ENCODE data around the gene NR6A1. TPM values are rescaled to one million over a fixed set of nuclear protein-coding genes. Genes with fewer than 3 reads are reported as not detected.

Gene NR6A1
- total and polyA plus RNA-seq, 10 donors = 0.14 to 3.7 (median 1.9) TPM

GRCh38 chr9:124562328-124562727 lies 208.8 kb downstream of the NR6A1 start:
- Histone ChIP-seq H3K9me3 (no peaks in the 10 kb centered on the region), H3K36me3 (no peaks in the 10 kb centered on the region), H3K4me1 (no peaks in the 10 kb centered on the region), H3K27ac (no peak overlapping the region), H3K27me3 (replicated peaks in 1 of 7) (no peaks in the 10 kb centered on the region), H3K4me3 (no peak overlapping the region)
- TF ChIP-seq POLR2A (IDR thresholded peaks at IDR 0.05) (no peak), CTCF (IDR thresholded peaks at IDR 0.05 in 8 of 11, conservative IDR thresholded peaks at IDR 0.05 in 3 of 11) (no peak), POLR2AphosphoS5 (IDR thresholded peaks at IDR 0.05) (no peak)
- intact Hi-C loops (cut with DNase I; ENCODE audit: low total_unique reads) = no loop called here
- DNase-seq = no peak
- 74 to 85% (median 82%) methylated on average over 6 of the region's 6 CpGs for WGBS, 5 donors

GRCh38 chr9:124559871-124560270 lies 211.2 kb downstream of the NR6A1 start:
- 68 to 87% (median 82%) methylated on average over 2 of the region's 2 CpGs for WGBS, 5 donors
- Histone ChIP-seq H3K27ac (no peak overlapping the region), H3K4me1 (no peaks in the 10 kb centered on the region), H3K9me3 (no peaks in the 10 kb centered on the region), H3K27me3 (replicated peaks in 1 of 7) (no peaks in the 10 kb centered on the region), H3K4me3 (no peak overlapping the region), H3K36me3 (no peaks in the 10 kb centered on the region)
- TF ChIP-seq POLR2A (IDR thresholded peaks at IDR 0.05) = no peak
- no peak for TF ChIP-seq CTCF (IDR thresholded peaks at IDR 0.05 in 8 of 11, conservative IDR thresholded peaks at IDR 0.05 in 3 of 11)
- no peak for TF ChIP-seq POLR2AphosphoS5 (IDR thresholded peaks at IDR 0.05)
- intact Hi-C loops (cut with DNase I; ENCODE audit: low total_unique reads) = no loop called here
- DNase-seq = no peak

- TF ChIP-seq POLR2AphosphoS5 (IDR thresholded peaks at IDR 0.05) (no peak), POLR2A (IDR thresholded peaks at IDR 0.05) (no peak), CTCF (IDR thresholded peaks at IDR 0.05 in 8 of 11, conservative IDR thresholded peaks at IDR 0.05 in 3 of 11) (no peak)
- WGBS, 5 donors = 73 to 83% (median 80%) methylated on average over 4 of the region's 4 CpGs
- H3K4me3 ChIP-seq = no peak overlapping the region
- no peaks in the 10 kb centered on the region for H3K4me1 ChIP-seq
- H3K9me3 ChIP-seq = no peaks in the 10 kb centered on the region
- H3K36me3 ChIP-seq = no peaks in the 10 kb centered on the region
- no peak overlapping the region for H3K27ac ChIP-seq
- no peak for DNase-seq
- no peaks in the 10 kb centered on the region for H3K27me3 ChIP-seq (replicated peaks in 1 of 7)
- intact Hi-C loops (cut with DNase I; ENCODE audit: low total_unique reads) = no loop called here
These were observed 212.2 kb downstream of the NR6A1 start for GRCh38 chr9:124558777-124559470.

- H3K27ac ChIP-seq = no peak overlapping the region
- no peaks in the 10 kb centered on the region for H3K4me1 ChIP-seq
- H3K27me3 ChIP-seq (replicated peaks in 1 of 7) = no peaks in the 10 kb centered on the region
- intact Hi-C loops (cut with DNase I; ENCODE audit: low total_unique reads) = no loop called here
- no peaks in the 10 kb centered on the region for H3K36me3 ChIP-seq
- WGBS, 5 donors = 77 to 96% (median 91%) methylated on average over 3 of the region's 3 CpGs
- H3K4me3 ChIP-seq = no peak overlapping the region
- no peaks in the 10 kb centered on the region for H3K9me3 ChIP-seq
- DNase-seq = no peak
- TF ChIP-seq POLR2A (IDR thresholded peaks at IDR 0.05) (no peak), CTCF (IDR thresholded peaks at IDR 0.05 in 8 of 11, conservative IDR thresholded peaks at IDR 0.05 in 3 of 11) (no peak), POLR2AphosphoS5 (IDR thresholded peaks at IDR 0.05) (no peak)
These were observed 213.2 kb downstream of the NR6A1 start for GRCh38 chr9:124557895-124558294.
